ENCODE data around the gene NRSN1.

GRCh38 chr6:24149296-24149695 is 23.3 kb downstream of the NRSN1 start:
- TF ChIP-seq CTCF (IDR thresholded peaks at IDR 0.05; ENCODE audit: insufficient read depth, low read length) (no peak), GABPA (IDR thresholded peaks at IDR 0.05; ENCODE audit: low read depth) (no peak), SPI1 (IDR thresholded peaks at IDR 0.05; ENCODE audit: borderline replicate concordance, low read depth) (no peak), REST (IDR thresholded peaks at IDR 0.05; ENCODE audit: insufficient replicate concordance, low read depth) (no peak)
